Caco-2 (cell line): ENCODE measurements around the gene XBP1. TPM values are rescaled to one million over a fixed set of nuclear protein-coding genes. Genes with fewer than 3 reads are reported as not detected.

Experiments used
- BruUV-seq: library from RNA; stranded (reverse); fragments of 400-500 nt; replicated peaks from 2 replicates; lab custom pipeline; 2021; lab: Mats Ljungman, UMichigan
- CTCF ChIA-PET: fragments of 300-600 bp; sonication (Branson Sonifier 250); formaldehyde crosslinking; loops from one replicate; lab custom pipeline; 2022; ENCODE audit warnings: antibody characterized with exemption; lab: Charles Lee
- POLR2A ChIA-PET: fragments of 300-600 bp; sonication (Branson Sonifier 250); formaldehyde crosslinking; loops from one replicate; lab custom pipeline; 2022; ENCODE audit warnings: antibody characterized with exemption; lab: Charles Lee
- DNase-seq, 2 experiments: peaks; one replicate each; pipeline versions ENCODE4 v3.0.0 to v3.0.0-alpha.2; 2020 to 2022
- H3K27me3 ChIP-seq: replicated peaks from 2 replicates; pipeline ENCODE4 v1.6.0; 2011; ENCODE audit warnings: low read length; ENCODE audit not compliant: control insufficient read depth, insufficient read depth
- H3K36me3 ChIP-seq: 2 replicates; pipeline ENCODE4 v1.5.1; 2011; ENCODE audit warnings: low read length; ENCODE audit not compliant: control insufficient read depth, insufficient read depth
- H3K4me1 ChIP-seq: fragments of 250-450 bp; sonication (Bioruptor Pico); 2 replicates; pipeline ENCODE4 v1.5.1; 2020; ENCODE audit warnings: mild to moderate bottlenecking
- H3K4me3 ChIP-seq: 2 replicates; pipeline ENCODE4 v1.5.1; 2011; ENCODE audit warnings: low read depth, mild to moderate bottlenecking, control low read depth, low read length
- H3K9me3 ChIP-seq: fragments of 250-450 bp; sonication (Bioruptor Pico); 2 replicates; pipeline ENCODE4 v1.5.1; 2020; ENCODE audit warnings: mild to moderate bottlenecking, moderate library complexity
- H3K27ac Mint-ChIP-seq: one replicate; pipeline ENCODE4 v1.8.0; 2022; ENCODE audit warnings: mixed read lengths; ENCODE audit not compliant: unreplicated experiment
- H3K27me3 Mint-ChIP-seq: one replicate; pipeline ENCODE4 v1.8.0; 2022; ENCODE audit warnings: mixed read lengths; ENCODE audit not compliant: insufficient read depth, unreplicated experiment
- H3K36me3 Mint-ChIP-seq: one replicate; pipeline ENCODE4 v1.8.0; 2022; ENCODE audit warnings: mild to moderate bottlenecking, mixed read lengths; ENCODE audit not compliant: insufficient read depth, unreplicated experiment
- H3K4me1 Mint-ChIP-seq: one replicate; pipeline ENCODE4 v1.8.0; 2022; ENCODE audit warnings: low read depth, mixed read lengths; ENCODE audit not compliant: unreplicated experiment
- H3K4me3 Mint-ChIP-seq: one replicate; pipeline ENCODE4 v1.8.0; 2022; ENCODE audit warnings: mild to moderate bottlenecking, moderate library complexity, mixed read lengths; ENCODE audit not compliant: unreplicated experiment
- H3K9me3 Mint-ChIP-seq: one replicate; pipeline ENCODE4 v1.8.0; 2022; ENCODE audit warnings: mixed read lengths; ENCODE audit not compliant: unreplicated experiment
- intact Hi-C: fragments of 100-400 bp; cut with micrococcal nuclease; formaldehyde crosslinking; loops from one replicate; pipeline ENCODE4 v1.10.0; 2022; ENCODE audit not compliant: unreplicated experiment
- total RNA-seq: library from RNA; stranded (reverse); gene quantifications from 2 replicates; pipeline ENCODE4 v1.2.3, GENCODE V29; 2022
- TF ChIP-seq, protein P1 (sequence below), 2 experiments: fragments of 200-600 bp in 1 of 2; IDR thresholded peaks; 1 replicate in 1 of 2; 2 replicates in 1 of 2; pipeline versions ENCODE4 v1.5.1 to v1.8.0; 2011 to 2022; ENCODE audit warnings: antibody characterized with exemption in 1 of 2, control low read depth in 1 of 2, inconsistent platforms in 1 of 2, low read depth in 1 of 2, low read length in 1 of 2, mild to moderate bottlenecking in 1 of 2, moderate library complexity in 1 of 2; ENCODE audit not compliant: insufficient read depth in 1 of 2, severe bottlenecking in 1 of 2, unreplicated experiment in 1 of 2

XBP1 gene
- total RNA-seq, 1 experiment from 2014 or later: 215 TPM

DNA sequence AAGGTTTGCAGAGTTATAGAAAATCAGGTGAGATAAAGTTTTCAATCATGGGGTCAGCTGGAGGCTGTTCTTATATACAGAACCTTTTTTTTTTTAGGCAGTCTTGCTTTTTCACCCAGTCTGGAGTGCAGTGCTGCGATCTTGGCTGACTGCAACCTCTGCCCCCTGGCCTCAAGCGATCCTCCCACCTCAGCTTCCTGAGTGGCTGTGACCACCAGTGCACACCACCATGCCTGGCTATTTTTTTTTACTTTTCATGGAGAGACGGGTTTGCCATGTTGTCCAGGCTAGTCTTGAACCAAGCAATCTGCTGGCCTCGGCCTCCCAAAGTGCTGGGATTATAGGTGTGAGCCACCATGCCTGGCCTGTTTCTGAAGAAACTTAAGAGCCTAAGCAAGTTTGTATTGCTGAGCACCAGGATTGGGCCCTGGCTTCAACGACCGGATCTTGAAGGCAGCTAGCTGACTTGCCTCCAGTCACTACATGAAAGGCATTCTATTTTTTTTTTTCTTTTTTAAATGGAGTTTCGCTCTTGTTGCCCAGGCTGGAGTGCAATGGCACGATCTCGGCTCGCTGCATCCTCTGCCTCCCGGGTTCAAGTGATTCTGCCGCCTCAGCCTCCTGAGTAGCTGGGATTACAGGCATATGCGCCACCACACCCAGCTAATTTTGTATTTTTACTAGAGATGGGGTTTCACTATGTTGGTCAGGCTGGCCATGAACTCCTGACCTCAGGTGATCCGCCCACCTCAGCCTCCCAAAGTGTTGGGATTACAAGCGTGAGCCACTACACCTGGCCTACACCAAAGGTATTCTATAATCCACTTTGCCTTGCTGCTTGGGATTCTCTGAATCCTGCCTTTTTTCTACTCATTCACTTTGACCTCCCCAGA is 7.6 kb downstream of the XBP1 start:
- Mint-ChIP-seq H3K4me1 (peaks cover 5% of the 10 kb centered on the region), H3K27ac (no peak overlapping the region), H3K36me3 (peaks cover 90% of the 10 kb centered on the region), H3K4me3 (no peak overlapping the region), H3K27me3 (no peaks in the 10 kb centered on the region), H3K9me3 (no peaks in the 10 kb centered on the region)
- intact Hi-C loops: no loop called here
- peaks cover 2% of the 10 kb centered on the region for H3K36me3 ChIP-seq
- no peaks in the 10 kb centered on the region for H3K27me3 ChIP-seq
- 0 out of 2 replicates have a peak, but pooled peaks cover 7% of the 10 kb centered on the region for H3K4me1 ChIP-seq
- POLR2A ChIA-PET: no interaction called here
- TF ChIP-seq, protein P1, sequence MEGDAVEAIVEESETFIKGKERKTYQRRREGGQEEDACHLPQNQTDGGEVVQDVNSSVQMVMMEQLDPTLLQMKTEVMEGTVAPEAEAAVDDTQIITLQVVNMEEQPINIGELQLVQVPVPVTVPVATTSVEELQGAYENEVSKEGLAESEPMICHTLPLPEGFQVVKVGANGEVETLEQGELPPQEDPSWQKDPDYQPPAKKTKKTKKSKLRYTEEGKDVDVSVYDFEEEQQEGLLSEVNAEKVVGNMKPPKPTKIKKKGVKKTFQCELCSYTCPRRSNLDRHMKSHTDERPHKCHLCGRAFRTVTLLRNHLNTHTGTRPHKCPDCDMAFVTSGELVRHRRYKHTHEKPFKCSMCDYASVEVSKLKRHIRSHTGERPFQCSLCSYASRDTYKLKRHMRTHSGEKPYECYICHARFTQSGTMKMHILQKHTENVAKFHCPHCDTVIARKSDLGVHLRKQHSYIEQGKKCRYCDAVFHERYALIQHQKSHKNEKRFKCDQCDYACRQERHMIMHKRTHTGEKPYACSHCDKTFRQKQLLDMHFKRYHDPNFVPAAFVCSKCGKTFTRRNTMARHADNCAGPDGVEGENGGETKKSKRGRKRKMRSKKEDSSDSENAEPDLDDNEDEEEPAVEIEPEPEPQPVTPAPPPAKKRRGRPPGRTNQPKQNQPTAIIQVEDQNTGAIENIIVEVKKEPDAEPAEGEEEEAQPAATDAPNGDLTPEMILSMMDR (IDR thresholded peaks at IDR 0.05; ENCODE audit: insufficient read depth in 1 of 2, low read depth in 1 of 2, low read length in 1 of 2, severe bottlenecking in 1 of 2, unreplicated experiment in 1 of 2): no peak
- CTCF ChIA-PET: no interaction called here
- no peak for DNase-seq
- no TSS peak for BruUV-seq
- H3K9me3 ChIP-seq: no peaks in the 10 kb centered on the region
- H3K4me3 ChIP-seq: no peak overlapping the region

DNA sequence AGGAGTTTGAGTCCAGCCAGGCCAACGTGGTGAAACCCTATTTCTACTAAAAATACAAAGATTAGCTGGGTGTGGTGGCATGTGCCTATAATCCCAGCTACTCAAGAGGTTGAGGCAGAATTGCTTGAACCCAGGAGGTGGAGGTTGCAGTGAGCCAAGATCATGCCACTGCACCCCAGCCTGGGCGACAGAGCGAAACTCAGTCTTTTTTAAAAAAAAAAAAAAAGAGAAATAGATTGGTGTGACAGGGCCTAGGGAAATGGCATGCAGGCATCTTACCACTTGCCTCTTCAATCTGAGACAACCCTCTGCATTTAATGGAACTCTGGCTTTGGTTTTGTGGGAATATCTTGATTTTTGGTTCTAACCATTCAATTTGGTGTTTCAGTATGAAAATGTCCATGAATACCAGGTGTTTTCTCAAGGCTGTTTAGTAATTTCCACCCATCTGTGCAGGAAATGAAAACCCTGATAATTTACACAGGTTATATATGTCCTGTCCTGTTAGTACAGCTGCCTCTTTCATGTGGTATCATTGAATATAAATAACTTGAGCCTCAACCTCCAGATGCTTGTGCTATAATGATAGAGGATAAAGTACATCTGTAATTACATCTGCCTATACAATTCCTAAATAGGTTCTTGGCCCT is 8.4 kb downstream of the XBP1 start:
- intact Hi-C loops: no loop called here
- BruUV-seq: no TSS peak
- TF ChIP-seq, protein P1 (IDR thresholded peaks at IDR 0.05; ENCODE audit: insufficient read depth in 1 of 2, low read depth in 1 of 2, low read length in 1 of 2, severe bottlenecking in 1 of 2, unreplicated experiment in 1 of 2): no peak
- H3K36me3 Mint-ChIP-seq: peaks cover 89% of the 10 kb centered on the region
- Histone ChIP-seq H3K36me3 (peaks cover 4% of the 10 kb centered on the region), H3K9me3 (no peaks in the 10 kb centered on the region), H3K27me3 (no peaks in the 10 kb centered on the region), H3K4me3 (no peak overlapping the region), H3K4me1 (0 out of 2 replicates have a peak, but pooled peaks cover 4% of the 10 kb centered on the region)
- ChIA-PET CTCF (no interaction called here), POLR2A (no interaction called here)
- no peaks in the 10 kb centered on the region for H3K9me3 Mint-ChIP-seq
- no peaks in the 10 kb centered on the region for H3K27me3 Mint-ChIP-seq
- H3K27ac Mint-ChIP-seq: no peak overlapping the region
- H3K4me1 Mint-ChIP-seq: peaks cover 5% of the 10 kb centered on the region
- no peak for DNase-seq
- H3K4me3 Mint-ChIP-seq: no peak overlapping the region

DNA sequence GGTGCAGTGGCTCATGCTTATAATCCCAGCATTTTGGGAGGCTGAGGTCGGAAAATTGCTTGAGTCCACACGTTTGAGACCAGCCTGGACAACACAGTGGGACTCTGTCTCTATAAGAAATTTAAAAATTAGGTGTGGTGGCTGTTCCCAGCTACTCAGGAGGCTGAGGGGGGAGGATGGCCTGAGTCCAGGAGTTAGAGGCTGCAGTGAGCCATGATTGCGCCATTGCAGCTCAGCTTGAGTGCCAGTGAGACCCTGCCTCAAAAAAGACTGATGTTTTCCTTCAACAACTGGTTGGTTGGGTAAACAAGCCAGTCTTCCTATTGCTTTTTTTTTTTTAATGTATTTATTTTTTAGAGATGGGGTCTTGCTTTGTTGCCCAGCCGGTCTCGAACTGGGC is 9.2 kb downstream of the XBP1 start:
- intact Hi-C loops: no loop called here
- Mint-ChIP-seq H3K4me3 (no peak overlapping the region), H3K4me1 (peaks cover 12% of the 10 kb centered on the region), H3K27ac (no peak overlapping the region), H3K9me3 (no peaks in the 10 kb centered on the region), H3K27me3 (no peaks in the 10 kb centered on the region), H3K36me3 (peaks cover 87% of the 10 kb centered on the region)
- peaks cover 4% of the 10 kb centered on the region for H3K36me3 ChIP-seq
- no peak for DNase-seq
- POLR2A ChIA-PET: no interaction called here
- H3K4me1 ChIP-seq: no peaks in the 10 kb centered on the region
- H3K4me3 ChIP-seq: no peak overlapping the region
- CTCF ChIA-PET: no interaction called here
- no peaks in the 10 kb centered on the region for H3K27me3 ChIP-seq
- BruUV-seq: no TSS peak
- H3K9me3 ChIP-seq: no peaks in the 10 kb centered on the region
- TF ChIP-seq, protein P1 (IDR thresholded peaks at IDR 0.05; ENCODE audit: insufficient read depth in 1 of 2, low read depth in 1 of 2, low read length in 1 of 2, severe bottlenecking in 1 of 2, unreplicated experiment in 1 of 2): no peak
